ENCODE data around the gene SRPK2. TPM values are rescaled to one million over a fixed set of nuclear protein-coding genes. Genes with fewer than 3 reads are reported as not detected.
"Not testable (repeated sequence)": the region's sequence is repeated elsewhere in the genome, so short reads cannot be mapped to it uniquely, and the experiment has no call there.

Gene SRPK2
- total RNA-seq = 10 to 100 TPM; 30.2 to 32.4 (median 31.8) TPM
- 10.4 TPM for polyA plus RNA-seq
- long read RNA-seq, donor 1, partial matches to known transcripts = 25 of 37 reads
- long read RNA-seq, donor 1, other reads (novel, unspliced or antisense) = 8 of 37 reads
- long read RNA-seq, donor 2, transcript SRPK2-202 (16 exons, 3,650 nt) = major isoform, 5 of 17 reads
- long read RNA-seq, donor 2, partial matches to known transcripts = 5 of 17 reads
- long read RNA-seq, donor 2, other reads (novel, unspliced or antisense) = 5 of 17 reads
- long read RNA-seq, donor 3, transcript SRPK2-207 (7 exons, 2,565 nt) = major isoform, 6 of 36 reads
- long read RNA-seq, donor 3, partial matches to known transcripts = 22 of 36 reads
- long read RNA-seq, donor 3, other reads (novel, unspliced or antisense) = 8 of 36 reads
- long read RNA-seq, donor 4, transcript SRPK2-201 (15 exons, 3,700 nt) = major isoform, 6 of 19 reads
- long read RNA-seq, donor 4, partial matches to known transcripts = 2 of 19 reads
- long read RNA-seq, donor 4, other reads (novel, unspliced or antisense) = 10 of 19 reads

DNA sequence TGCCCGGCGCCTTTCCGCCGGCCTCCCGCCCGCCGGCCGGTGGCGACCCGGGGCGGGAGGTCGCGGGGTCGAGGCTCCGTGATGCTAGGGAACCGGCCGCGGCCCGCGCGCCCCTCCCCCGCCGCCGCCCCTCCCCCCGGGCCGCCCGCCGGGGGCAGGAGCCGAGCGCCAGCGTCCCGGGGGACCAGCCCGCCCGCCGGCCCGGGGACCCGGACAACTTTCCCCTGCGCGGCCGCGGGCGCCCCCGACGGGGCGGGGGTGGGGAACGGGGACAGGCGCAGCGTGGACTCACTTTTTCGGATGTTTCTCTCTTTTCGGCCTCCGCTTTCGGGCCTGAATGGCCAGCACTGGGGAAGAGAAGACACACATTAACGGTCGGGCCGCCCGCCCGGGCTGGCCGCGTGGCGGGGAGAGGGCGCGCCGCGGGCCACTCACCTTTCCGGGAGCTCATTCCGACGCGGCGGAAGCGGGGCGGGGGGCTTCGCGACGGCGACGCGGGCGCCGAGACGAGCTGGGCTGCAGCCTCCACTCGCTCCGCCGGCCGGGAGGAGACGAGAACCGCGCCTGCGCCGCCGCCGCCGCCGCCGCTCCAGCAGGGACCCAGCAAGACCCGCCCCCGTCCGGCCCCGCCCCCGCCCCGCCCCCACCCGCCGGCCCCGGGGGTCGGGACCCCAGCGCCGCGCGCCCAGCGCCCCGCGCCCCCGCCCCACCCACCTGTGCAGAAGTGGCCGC, at the start of gene SRPK2:
TSS of gene SRPK2 (minus strand) at position 566 of the 732 bp plus-strand sequence.
- intact Hi-C loops (cut with DNase I) = no loop called here
- under 1% methylated on average over 99 of the region's 113 CpGs for WGBS

DNA sequence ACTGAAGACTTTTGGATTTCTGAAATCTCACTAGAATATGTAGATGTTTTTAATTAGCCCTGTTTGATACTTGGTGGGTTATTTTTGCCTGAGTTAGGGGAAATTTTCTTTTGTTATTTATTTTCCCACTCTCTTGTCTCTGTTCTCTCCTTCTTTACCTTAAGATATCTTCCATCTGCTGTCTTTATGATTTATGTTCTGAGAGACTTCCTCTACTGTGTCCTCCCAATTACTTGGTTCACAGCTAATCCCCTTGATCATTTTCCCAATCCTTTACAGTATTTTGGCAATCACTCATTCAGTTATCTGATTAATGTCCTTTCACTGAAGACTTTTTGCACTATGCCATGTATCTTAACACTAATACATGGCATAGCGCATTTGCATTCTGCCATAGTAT, 49.5 kb upstream of the SRPK2 start:
- H3K27me3 ChIP-seq (ENCODE audit: control insufficient read depth, insufficient read depth) = no peaks in the 10 kb centered on the region

More for the DNA sequence above, at the start of gene SRPK2:
- Histone ChIP-seq H3K27me3 (ENCODE audit: control insufficient read depth, insufficient read depth) (no peaks in the 10 kb centered on the region), H3K27ac (ENCODE audit: low read length) (peak within 1 kb of the TSS; percentile 57), H3K4me3 (ENCODE audit: low read length) (peak within 1 kb of the TSS; percentile 96), H3K9me3 (ENCODE audit: control insufficient read depth, low read length) (no peaks in the 10 kb centered on the region), H3K4me1 (ENCODE audit: control insufficient read depth, insufficient read depth, low read length) (no peaks in the 10 kb centered on the region)
- peak; percentile 89 to 93 for ATAC-seq
- DNase-seq = peak; percentile 82 to 93 (median 92)

DNA sequence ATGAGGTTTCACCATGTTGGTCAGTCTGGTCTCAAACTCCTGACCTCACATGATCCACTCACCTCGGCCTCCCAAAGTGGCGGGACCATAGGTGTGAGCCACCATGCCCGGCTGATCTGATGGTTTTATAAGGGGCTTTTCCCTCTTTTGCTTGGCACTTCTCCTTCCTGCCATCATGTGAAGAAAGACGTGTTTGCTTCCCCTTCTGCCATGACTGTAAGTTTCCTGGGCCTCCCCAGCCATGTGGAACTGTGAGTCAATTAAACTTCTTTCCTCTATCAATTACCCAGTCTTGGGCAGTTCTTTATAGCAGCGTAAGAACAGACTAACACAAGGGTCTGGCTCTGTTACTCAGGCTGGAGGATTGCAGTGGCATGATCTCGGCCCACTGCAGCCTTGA, 48.6 kb upstream of the SRPK2 start:
- H3K27me3 ChIP-seq (ENCODE audit: control insufficient read depth, insufficient read depth); DNase-seq; H3K9me3 ChIP-seq (ENCODE audit: control insufficient read depth, low read length); intact Hi-C loops (cut with DNase I); H3K4me3 ChIP-seq (ENCODE audit: low read length); H3K4me1 ChIP-seq (ENCODE audit: control insufficient read depth, insufficient read depth, low read length); H3K27ac ChIP-seq (ENCODE audit: low read length); ATAC-seq: not testable (repeated sequence)
- 93% methylated on average over 6 of the region's 6 CpGs for WGBS

More for the DNA sequence above, 49.5 kb upstream of the SRPK2 start:
- no peaks in the 10 kb centered on the region for H3K9me3 ChIP-seq (ENCODE audit: control insufficient read depth, low read length)
- H3K4me3 ChIP-seq (ENCODE audit: low read length) = no peak overlapping the region
- no peak overlapping the region for H3K27ac ChIP-seq (ENCODE audit: low read length)
- no peaks in the 10 kb centered on the region for H3K4me1 ChIP-seq (ENCODE audit: control insufficient read depth, insufficient read depth, low read length)
- ATAC-seq (no peak), DNase-seq (no peak)
- 97% methylated on average over 1 of the region's 1 CpG for WGBS
- intact Hi-C loops (cut with DNase I) = no loop called here

DNA sequence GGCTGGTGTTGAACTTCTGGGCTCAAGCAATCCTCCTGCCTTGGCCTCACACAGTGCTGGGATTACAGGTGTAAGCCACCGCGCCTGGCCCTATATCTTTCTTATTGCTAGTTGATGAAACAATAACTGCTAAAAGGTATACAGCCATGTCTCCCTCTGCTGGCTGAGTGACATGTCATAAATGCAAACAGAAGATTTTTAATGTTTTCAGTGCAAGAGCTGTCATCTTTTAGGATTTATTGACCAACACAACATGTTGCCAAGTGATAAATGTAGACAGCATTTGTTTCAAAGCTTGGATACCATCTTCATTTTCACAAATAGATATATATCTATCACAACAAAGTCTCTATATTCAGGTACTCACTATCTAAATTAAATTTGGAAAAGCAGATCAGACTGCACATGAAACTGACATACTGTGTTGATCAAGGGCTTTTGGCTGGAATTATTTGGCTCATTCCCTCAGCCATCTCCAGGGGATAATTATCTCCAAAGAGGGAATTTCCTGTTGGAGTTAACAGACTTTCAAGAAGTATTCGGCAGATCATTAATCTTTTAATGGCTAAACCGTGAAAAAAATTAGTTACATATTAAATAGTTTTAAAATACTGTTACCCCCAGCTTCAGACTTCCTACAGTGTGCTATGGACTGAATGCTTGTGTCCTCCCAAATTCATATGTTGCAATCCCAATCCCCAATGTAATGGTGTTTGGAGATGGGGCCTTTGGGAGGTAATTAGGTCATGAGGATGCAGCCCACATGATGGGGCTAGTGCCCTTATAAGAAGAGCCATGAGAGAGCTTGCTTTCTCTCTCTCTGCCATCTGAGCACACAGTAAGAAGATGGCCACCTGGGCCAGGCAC, 41.3 kb upstream of the SRPK2 start:
- Histone ChIP-seq H3K9me3 (ENCODE audit: control insufficient read depth, low read length) (no peaks in the 10 kb centered on the region), H3K27me3 (ENCODE audit: control insufficient read depth, insufficient read depth) (no peaks in the 10 kb centered on the region), H3K4me1 (ENCODE audit: control insufficient read depth, insufficient read depth, low read length) (no peaks in the 10 kb centered on the region), H3K27ac (ENCODE audit: low read length) (no peak overlapping the region), H3K4me3 (ENCODE audit: low read length) (no peak overlapping the region)
- 49% methylated on average over 4 of the region's 4 CpGs for WGBS
- peak in 1 of 3 donors; percentile 58 for DNase-seq
- intact Hi-C loops (cut with DNase I) = no loop called here
- ATAC-seq = no peak

DNA sequence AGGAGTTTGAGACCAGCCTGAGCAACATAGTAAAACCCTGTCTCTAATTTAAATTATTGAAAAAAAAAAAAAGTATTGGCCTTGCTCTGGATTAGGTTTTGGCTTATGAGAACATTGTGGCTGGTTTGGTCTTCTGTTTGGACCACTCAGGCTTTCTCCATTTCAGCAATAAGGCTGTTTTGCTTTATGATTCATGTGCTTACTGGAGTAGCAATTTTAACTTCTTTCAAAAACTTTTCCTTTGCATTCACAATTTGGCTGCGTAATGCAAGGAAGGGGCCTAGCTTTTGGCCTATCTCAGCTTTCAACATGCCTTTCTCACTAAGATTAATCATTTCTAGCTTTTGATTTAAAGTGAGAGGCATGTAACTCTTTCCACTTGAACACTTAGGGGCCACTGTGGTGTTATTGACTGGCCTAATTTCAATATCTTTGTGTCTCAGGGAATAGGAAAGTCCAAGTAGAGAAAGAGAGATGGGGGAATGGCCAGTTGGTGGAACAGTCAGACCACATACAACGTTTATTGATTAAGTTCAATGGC, 38.0 kb upstream of the SRPK2 start:
- no peak overlapping the region for H3K27ac ChIP-seq (ENCODE audit: low read length)
- no peaks in the 10 kb centered on the region for H3K4me1 ChIP-seq (ENCODE audit: control insufficient read depth, insufficient read depth, low read length)
- no peaks in the 10 kb centered on the region for H3K9me3 ChIP-seq (ENCODE audit: control insufficient read depth, low read length)
- no peak for ATAC-seq
- DNase-seq = no peak
- intact Hi-C loops (cut with DNase I) = no loop called here
- H3K27me3 ChIP-seq (ENCODE audit: control insufficient read depth, insufficient read depth) = no peaks in the 10 kb centered on the region
- H3K4me3 ChIP-seq (ENCODE audit: low read length) = no peak overlapping the region
- WGBS = 68% methylated on average over 2 of the region's 2 CpGs

DNA sequence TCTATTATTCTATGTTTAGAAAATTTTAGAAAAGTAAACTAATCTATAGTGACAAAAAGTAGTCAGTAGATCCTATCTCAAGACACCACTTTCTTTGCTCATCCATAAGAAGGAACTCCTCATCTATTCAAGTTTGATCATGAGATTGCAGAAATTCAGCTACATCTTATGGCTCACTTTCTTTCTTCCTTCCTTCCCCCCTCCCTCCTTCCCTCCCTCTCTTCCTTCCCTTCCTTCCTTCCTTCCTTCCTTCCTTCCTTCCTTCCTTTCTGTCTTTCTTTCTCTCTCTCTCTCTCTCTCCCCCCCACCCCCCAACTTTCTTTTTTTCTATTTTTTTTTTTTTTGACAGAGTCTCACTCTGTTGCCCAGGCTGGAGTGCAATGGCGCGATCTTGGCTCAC, 35.3 kb upstream of the SRPK2 start:
- intact Hi-C loops (cut with DNase I) = no loop called here
- no peak overlapping the region for H3K4me3 ChIP-seq (ENCODE audit: low read length)
- no peak overlapping the region for H3K27ac ChIP-seq (ENCODE audit: low read length)
- H3K9me3 ChIP-seq (ENCODE audit: control insufficient read depth, low read length) = no peaks in the 10 kb centered on the region
- H3K4me1 ChIP-seq (ENCODE audit: control insufficient read depth, insufficient read depth, low read length) = no peaks in the 10 kb centered on the region
- ATAC-seq = no peak
- 97% methylated on average over 2 of the region's 2 CpGs for WGBS
- no peaks in the 10 kb centered on the region for H3K27me3 ChIP-seq (ENCODE audit: control insufficient read depth, insufficient read depth)
- DNase-seq = no peak

DNA sequence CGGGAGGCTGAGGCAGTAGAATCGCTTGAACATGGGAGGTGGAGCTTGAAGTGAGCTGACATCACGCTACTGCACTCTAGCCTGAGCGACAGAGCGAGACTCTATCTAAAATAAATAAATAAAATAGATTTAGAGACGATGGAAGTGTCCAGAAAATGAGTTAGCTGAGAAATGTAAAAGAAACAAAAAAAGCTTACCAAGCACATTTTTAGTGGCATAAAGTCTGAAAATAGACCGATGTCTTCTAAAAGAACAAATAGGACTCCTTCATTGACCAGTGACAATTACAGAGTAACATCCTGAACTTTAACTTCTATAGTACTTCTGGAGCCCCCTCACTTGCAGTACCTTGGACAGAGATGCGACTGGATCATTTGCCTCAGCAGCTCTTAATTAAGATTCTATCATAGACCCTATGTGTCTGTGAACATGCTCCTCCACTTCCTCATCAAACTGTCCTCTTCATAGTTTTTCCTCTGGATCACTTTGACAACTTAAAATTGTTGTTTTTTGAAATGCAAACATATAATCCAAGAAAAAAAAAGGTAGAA, 25.2 kb upstream of the SRPK2 start:
- H3K27me3 ChIP-seq (ENCODE audit: control insufficient read depth, insufficient read depth) = no peaks in the 10 kb centered on the region
- DNase-seq = no peak
- no peak overlapping the region for H3K27ac ChIP-seq (ENCODE audit: low read length)
- intact Hi-C loops (cut with DNase I) = no loop called here
- ATAC-seq = no peak
- WGBS = 72% methylated on average over 8 of the region's 8 CpGs
- no peaks in the 10 kb centered on the region for H3K4me1 ChIP-seq (ENCODE audit: control insufficient read depth, insufficient read depth, low read length)
- H3K4me3 ChIP-seq (ENCODE audit: low read length) = no peak overlapping the region
- H3K9me3 ChIP-seq (ENCODE audit: control insufficient read depth, low read length) = no peaks in the 10 kb centered on the region

DNA sequence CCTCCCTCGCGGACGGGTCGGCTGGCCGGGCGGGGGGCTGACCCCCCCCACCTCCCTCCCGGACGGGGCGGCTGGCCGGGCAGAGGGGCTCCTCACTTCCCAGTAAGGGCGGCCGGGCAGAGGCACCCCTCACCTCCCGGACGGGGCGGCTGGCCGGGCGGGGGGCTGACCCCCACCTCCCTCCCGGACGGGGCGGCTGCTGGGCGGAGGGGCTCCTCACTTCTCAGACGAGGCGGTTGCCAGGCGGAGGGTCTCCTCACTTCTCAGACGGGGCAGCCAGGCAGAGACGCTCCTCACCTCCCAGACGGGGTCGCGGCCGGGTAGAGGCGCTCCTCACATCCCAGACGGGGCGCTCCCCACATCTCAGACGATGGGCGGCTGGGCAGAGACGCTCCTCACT, 22.1 kb upstream of the SRPK2 start:
- H3K4me3 ChIP-seq (ENCODE audit: low read length); H3K27ac ChIP-seq (ENCODE audit: low read length); H3K27me3 ChIP-seq (ENCODE audit: control insufficient read depth, insufficient read depth); intact Hi-C loops (cut with DNase I); H3K4me1 ChIP-seq (ENCODE audit: control insufficient read depth, insufficient read depth, low read length); ATAC-seq; H3K9me3 ChIP-seq (ENCODE audit: control insufficient read depth, low read length): not testable (repeated sequence)
- DNase-seq = peak in 1 of 3 donors; percentile 53
- WGBS = 97% methylated on average over 36 of the region's 36 CpGs

DNA sequence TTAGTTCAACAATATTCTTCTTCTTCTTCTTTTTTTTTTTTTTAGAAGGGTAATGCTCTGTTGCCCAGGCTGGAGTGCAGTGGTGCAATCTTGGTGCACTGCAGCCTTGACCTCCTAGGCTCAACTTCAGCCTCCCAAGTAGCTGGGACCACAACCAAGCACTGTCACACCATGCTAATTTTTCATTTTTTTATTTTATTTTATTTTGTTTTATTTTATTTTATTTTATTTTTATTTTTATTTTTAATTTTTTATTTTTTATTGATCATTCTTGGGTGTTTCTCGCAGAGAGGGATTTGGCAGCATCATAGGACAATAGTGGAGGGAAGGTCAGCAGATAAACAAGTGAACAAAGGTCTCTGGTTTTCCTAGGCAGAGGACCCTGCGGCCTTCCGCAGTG, 21.1 kb upstream of the SRPK2 start:
- H3K4me1 ChIP-seq (ENCODE audit: control insufficient read depth, insufficient read depth, low read length); DNase-seq; H3K4me3 ChIP-seq (ENCODE audit: low read length); ATAC-seq; intact Hi-C loops (cut with DNase I); H3K27me3 ChIP-seq (ENCODE audit: control insufficient read depth, insufficient read depth); H3K27ac ChIP-seq (ENCODE audit: low read length); H3K9me3 ChIP-seq (ENCODE audit: control insufficient read depth, low read length): not testable (repeated sequence)
- WGBS = 71% methylated on average over 1 of the region's 3 CpGs

DNA sequence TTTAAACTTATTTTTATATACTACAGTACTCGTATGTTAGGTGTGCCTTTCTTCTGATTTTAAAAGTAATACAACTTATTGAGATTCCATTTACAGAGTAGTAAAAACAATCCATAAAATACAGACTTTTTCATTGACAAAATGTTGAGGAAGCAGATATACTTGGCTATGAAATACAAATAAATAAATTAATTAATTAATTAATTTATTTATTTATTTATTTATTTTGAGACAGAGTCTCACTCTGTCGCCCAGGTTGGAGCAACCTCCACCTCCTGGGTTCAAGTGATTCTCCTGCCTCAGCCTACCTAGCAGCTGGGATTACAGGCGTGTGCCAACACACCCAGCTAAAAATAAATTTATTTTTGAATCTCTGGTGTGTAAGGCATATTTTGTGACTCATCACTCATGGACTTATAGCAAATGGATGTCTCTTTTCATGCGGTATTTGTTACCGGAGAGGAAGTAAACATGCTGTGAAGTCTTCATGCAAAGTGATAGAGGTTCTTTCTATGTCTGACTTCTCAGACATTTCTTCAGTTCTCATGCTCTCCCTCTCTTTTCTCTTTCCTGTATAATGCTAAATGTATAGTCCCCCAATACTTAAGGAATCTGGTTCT, 20.2 kb upstream of the SRPK2 start:
- ATAC-seq = no peak

More for the DNA sequence above, 20.2 kb upstream of the SRPK2 start:
- Histone ChIP-seq H3K27me3 (ENCODE audit: control insufficient read depth, insufficient read depth) (no peaks in the 10 kb centered on the region), H3K4me1 (ENCODE audit: control insufficient read depth, insufficient read depth, low read length) (no peaks in the 10 kb centered on the region), H3K27ac (ENCODE audit: low read length) (no peak overlapping the region), H3K4me3 (ENCODE audit: low read length) (no peak overlapping the region), H3K9me3 (ENCODE audit: control insufficient read depth, low read length) (no peaks in the 10 kb centered on the region)
- no peak for DNase-seq
- intact Hi-C loops (cut with DNase I) = no loop called here
- WGBS = 93% methylated on average over 5 of the region's 5 CpGs
